ENCODE results near the gene ANKRD18B.
A peak's percentile ranks its signal among the peaks of the same experiment; 100 is the strongest.
"Not testable (repeated sequence)": the region's sequence is repeated elsewhere in the genome, so short reads cannot be mapped to it uniquely, and the experiment has no call there.

The ANKRD18B gene

DNA sequence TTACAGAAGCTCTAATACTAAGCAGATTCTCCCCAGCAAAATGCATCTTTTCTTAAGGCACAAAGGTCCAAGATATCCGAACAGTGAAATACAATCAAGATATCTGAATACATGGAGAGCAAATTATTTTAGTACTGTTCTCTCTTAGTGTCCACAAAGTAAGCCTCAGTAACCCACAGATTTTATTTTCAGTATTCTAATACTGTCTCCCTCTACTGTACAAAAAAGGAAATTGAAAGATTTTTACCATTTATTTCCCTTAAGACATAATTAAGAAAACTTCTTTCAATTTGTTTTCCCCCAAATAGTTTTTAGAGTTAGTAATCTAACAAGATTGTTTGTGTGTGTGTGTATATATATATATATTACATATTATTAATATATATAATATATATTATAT is 25.7 kb upstream of the ANKRD18B start:
- no peak overlapping the region for H3K4me3 ChIP-seq (ENCODE audit: low read length)
- no peak for DNase-seq (ENCODE audit: low read depth)
- TF ChIP-seq, protein P1, sequence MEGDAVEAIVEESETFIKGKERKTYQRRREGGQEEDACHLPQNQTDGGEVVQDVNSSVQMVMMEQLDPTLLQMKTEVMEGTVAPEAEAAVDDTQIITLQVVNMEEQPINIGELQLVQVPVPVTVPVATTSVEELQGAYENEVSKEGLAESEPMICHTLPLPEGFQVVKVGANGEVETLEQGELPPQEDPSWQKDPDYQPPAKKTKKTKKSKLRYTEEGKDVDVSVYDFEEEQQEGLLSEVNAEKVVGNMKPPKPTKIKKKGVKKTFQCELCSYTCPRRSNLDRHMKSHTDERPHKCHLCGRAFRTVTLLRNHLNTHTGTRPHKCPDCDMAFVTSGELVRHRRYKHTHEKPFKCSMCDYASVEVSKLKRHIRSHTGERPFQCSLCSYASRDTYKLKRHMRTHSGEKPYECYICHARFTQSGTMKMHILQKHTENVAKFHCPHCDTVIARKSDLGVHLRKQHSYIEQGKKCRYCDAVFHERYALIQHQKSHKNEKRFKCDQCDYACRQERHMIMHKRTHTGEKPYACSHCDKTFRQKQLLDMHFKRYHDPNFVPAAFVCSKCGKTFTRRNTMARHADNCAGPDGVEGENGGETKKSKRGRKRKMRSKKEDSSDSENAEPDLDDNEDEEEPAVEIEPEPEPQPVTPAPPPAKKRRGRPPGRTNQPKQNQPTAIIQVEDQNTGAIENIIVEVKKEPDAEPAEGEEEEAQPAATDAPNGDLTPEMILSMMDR (conservative IDR thresholded peaks at IDR 0.05; ENCODE audit: low read depth, low read length) = peak; percentile 30

DNA sequence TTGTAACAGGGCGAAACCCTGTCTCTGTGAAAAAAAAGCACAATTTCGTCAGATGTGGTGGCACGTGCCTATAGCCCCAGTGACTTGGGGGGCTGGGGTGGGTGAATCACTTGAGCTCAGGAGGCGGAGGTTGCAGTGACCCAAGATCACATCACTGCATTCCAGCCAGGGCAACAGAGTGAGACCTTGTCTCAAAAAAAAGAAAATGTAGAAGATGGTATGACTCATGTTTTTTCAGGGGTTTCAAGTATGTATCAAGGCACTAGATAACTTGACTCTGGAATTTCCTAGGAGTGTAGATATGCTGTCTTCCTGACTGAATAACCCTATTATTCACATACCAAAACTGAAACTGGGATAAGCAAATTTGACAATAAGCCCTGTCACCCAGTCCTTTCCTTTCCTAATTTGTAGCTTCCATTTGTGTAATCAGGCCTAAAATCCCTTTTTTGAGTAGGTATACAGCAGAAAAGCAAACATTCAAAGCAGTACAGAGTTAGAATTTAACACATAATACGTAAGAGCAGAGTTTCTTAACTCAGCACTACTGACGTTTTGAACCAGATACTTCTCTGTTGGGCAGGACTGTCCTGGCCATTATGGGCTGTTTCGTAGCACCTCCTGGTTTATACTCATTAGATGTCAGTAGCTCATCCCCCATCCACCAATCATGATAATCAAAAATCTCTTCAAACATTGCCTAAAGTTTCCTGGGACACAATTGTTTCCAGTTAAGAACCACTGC is 17.3 kb upstream of the ANKRD18B start:
- DNase-seq (ENCODE audit: low read depth) = peak; percentile 74
- TF ChIP-seq, protein P1 (conservative IDR thresholded peaks at IDR 0.05; ENCODE audit: low read depth, low read length) = no peak
- H3K4me3 ChIP-seq (ENCODE audit: low read length) = no peak overlapping the region

DNA sequence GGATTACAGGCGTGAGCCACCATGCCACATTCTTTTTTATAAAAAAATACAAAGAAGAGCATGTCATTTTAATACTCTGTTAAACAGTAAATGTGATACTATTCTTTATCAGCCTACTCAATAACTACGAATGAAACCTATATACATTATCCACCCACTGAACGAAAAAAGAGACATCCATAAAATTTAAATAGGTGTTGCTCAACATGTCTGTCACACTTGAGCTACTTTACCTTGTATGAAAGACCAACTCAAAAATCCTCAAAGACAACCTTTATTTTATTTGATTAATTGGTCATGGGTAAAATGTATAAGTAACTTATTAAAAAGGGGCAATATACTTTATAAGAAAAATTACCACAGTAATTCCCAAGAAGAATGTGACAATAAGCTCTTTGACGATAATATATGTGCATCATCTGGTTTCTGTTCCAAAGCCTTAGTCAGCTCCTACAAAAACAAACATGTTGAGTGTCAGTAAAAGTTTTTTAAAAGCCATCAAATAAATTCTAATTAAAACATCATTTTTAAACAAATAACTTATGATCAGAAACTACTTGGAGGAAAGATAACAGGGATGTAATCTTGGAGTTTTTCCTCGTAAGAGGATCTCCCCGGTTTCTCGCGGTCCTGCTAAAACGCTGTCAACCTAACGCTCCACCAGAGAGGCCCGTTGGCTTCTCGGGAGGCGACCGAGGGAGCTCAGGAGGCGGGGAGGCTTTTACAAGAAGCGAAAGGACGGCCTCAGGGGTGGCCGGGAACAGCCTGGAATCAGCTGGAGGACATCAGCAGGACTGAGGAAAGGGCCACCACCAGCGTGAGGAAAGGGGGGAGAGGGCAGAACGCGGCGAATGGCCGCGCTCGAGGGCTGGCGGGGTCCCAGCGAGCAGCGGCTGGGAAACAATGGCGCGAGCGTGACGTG is 13.5 kb upstream of the ANKRD18B start:
- DNase-seq (ENCODE audit: low read depth) = no peak
- peak overlapping the region; percentile 73 for H3K4me3 ChIP-seq (ENCODE audit: low read length)
- TF ChIP-seq, protein P1 (conservative IDR thresholded peaks at IDR 0.05; ENCODE audit: low read depth, low read length) = no peak

DNA sequence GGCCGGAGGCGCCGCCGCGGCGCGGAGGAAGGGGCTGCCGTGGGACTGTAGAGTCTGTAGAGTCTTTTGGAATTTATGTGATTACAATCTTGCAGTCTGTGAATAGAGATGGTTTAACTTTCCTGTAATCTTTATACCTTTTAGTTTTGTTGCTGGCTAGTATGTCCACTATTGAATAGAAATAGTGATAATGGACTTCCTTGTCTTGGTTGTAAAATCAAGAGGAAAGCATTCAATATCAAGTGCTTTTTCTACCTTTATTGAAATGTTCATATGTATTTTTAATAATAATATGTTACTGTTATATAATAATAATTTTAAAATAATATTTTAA is 12.9 kb upstream of the ANKRD18B start:
- DNase-seq (ENCODE audit: low read depth) = not testable (repeated sequence)
- peak overlapping the region; percentile 73 for H3K4me3 ChIP-seq (ENCODE audit: low read length)

DNA sequence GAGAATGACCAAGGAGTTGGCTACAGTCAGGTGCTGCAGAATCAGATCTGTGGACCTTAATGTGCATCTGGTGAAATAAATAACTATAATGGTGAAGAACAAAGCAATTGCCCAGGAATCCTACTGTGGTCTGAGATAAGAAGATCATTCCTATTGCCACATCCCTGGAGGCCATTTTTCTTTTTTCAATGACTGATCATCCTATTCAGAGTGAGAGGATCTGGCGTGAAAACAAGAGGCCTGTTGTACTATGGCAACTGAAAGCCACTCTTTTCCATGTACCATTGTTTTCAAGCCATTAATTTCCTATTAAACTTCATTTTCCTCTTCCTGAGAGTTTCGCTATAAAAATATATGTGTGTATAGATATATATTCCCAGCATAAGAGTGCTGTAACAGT is 11.5 kb upstream of the ANKRD18B start:
- not testable (repeated sequence) for H3K4me3 ChIP-seq (ENCODE audit: low read length); DNase-seq (ENCODE audit: low read depth)

DNA sequence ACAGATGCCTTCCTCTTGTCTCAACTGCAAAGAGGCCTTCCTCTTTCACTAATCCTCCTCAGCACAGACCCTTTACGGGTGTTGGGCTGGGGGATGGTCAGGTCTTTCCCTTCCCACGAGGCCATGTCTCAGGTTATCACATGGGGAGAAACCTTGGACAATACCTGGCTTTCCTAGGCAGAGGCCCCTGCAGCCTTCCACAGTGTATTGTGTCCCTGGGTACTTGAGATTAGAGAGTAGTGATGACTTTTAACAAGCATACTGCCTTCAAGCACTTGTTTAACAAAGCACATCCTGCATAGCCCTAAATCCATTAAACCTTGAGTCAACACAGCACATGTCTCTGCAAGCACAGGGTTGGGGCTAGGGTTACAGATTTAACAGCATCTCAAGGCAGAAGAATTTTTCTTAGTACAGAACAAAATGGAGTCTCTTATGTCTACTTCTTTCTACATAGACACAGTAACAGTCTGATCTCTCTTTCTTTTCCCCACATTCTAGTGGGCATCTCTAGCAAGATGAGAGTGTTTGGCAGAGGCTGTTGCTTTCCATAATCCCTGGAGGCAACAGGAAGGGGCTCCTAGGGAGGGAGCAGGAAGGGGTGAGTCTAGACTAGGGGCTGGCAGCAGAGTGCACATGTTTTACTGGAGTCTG is 8.6 kb upstream of the ANKRD18B start:
- not testable (repeated sequence) for DNase-seq (ENCODE audit: low read depth); H3K4me3 ChIP-seq (ENCODE audit: low read length)

DNA sequence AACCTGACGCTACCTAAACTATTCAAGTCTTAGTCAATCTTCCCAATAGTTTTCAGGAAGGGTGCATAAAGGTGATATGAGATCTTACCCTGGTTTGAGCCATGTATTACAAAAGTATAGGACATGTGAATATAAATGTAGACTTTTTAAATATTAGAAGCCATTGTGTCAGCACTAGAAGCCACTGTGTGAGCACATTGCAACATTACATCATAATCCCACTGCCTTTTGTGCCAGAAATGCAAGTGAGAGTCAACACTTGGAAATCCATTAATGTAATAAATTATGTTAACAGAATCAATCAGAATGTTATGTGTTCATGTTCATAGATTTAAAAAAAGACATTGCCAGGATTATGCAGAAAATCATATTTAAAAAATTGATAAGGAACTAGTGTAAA is 7.7 kb upstream of the ANKRD18B start:
- not testable (repeated sequence) for DNase-seq (ENCODE audit: low read depth); H3K4me3 ChIP-seq (ENCODE audit: low read length)

DNA sequence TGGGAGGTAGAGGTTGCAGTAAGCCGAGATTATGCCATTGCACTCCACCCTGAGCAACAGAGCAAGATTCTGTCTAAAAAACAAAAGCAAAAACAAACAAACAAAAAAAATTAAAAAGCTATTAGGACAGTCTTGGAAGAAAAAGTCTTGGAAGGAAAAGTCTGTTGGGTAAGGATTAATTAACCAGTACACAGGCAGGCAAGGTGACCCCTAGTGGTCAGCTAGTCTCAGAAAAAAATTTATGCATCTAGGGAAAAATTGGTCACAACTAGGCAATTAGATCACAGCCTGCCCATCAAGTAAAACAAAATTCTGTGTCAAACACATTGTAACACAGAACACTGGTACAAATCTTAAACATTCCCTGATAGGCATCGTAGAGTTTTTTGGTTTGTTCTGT is 6.7 kb upstream of the ANKRD18B start:
- TF ChIP-seq, protein P1 (conservative IDR thresholded peaks at IDR 0.05; ENCODE audit: low read depth, low read length) = peak; percentile 71
- H3K4me3 ChIP-seq (ENCODE audit: low read length) = no peak overlapping the region
- DNase-seq (ENCODE audit: low read depth) = no peak

DNA sequence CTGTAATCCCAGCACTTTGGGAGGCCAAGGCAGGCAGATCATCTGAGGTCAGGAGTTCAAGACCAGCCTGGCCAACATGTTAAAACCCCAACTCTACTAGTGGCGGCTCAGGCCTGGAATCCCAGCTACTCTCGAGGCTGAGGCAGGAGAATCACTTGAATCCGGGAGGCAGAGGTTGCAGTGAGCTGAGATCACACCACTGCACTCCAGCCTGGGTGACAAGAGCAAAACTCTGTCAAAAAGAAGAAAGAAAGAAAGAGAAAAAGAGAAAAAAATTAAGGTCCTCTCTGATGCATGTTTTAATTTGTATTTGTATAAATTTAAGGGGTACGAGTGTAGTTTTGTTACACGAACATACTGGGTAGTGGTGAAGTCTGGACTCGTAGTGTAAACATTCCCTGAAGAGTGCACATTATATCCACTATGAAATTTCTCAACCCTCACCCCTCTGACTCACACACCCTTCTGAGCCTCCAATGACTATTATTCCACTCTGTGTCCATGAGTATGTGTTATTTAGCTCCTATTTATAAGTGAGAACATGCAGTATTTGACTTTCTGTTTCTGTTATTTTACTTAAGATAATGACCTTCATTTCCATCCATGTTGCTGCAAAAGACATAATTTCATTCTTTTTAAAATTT is 6.0 kb upstream of the ANKRD18B start:
- DNase-seq (ENCODE audit: low read depth) = not testable (repeated sequence)

DNA sequence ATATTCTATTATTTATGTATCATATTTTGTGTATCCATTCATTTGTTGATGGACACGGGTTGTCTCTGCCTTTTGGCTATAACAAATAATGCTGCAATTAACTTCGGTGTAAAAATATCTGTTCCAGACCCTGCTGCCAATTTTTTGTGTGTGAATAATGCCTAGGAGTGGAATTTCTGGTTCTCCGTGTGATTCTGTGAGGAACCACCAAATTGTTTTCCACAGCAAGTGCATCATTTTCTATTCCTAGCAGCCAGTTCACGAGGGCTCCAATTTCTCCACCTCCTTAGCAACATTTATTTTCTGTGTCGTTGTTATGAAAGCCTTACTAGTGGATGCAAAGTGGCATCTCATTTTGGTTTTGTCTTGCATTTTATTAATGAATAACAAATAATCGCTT is 2.2 kb upstream of the ANKRD18B start:
- DNase-seq (ENCODE audit: low read depth); H3K4me3 ChIP-seq (ENCODE audit: low read length): not testable (repeated sequence)

More for the DNA sequence above, 6.0 kb upstream of the ANKRD18B start:
- H3K4me3 ChIP-seq (ENCODE audit: low read length) = not testable (repeated sequence)
